Measurements from ENCODE around the gene OOSP2.

The OOSP2 gene

GRCh38 chr11:60078745-60079144, 38.5 kb downstream of the OOSP2 start:
- TF ChIP-seq, protein P1, sequence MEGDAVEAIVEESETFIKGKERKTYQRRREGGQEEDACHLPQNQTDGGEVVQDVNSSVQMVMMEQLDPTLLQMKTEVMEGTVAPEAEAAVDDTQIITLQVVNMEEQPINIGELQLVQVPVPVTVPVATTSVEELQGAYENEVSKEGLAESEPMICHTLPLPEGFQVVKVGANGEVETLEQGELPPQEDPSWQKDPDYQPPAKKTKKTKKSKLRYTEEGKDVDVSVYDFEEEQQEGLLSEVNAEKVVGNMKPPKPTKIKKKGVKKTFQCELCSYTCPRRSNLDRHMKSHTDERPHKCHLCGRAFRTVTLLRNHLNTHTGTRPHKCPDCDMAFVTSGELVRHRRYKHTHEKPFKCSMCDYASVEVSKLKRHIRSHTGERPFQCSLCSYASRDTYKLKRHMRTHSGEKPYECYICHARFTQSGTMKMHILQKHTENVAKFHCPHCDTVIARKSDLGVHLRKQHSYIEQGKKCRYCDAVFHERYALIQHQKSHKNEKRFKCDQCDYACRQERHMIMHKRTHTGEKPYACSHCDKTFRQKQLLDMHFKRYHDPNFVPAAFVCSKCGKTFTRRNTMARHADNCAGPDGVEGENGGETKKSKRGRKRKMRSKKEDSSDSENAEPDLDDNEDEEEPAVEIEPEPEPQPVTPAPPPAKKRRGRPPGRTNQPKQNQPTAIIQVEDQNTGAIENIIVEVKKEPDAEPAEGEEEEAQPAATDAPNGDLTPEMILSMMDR (conservative IDR thresholded peaks at IDR 0.05; ENCODE audit: low read depth, low read length): no peak
- no peak for DNase-seq (ENCODE audit: low read depth)
- H3K4me3 ChIP-seq (ENCODE audit: low read depth, low read length): no peak overlapping the region

DNA sequence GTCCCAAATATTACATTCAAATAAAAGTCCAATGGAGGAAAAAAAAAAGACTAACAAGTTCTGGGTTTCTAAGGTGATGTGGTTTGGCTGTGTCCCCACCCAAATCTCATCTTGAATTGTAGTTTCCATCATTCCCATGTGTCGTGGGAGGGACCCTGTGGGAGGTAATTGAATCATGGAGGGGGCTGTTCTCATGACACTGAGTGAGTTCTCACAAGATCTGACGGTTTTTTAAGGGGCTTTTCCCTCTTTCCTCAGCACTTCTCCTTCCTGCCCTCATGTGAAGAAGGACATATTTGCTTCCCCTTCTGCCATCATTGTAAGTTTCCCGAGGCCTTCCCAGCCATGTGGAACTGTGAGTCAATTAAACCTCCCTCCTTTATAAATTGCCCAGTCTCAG, 40.3 kb downstream of the OOSP2 start:
- H3K4me3 ChIP-seq (ENCODE audit: low read depth, low read length): no peak overlapping the region
- TF ChIP-seq, protein P1 (conservative IDR thresholded peaks at IDR 0.05; ENCODE audit: low read depth, low read length): no peak
- DNase-seq (ENCODE audit: low read depth): no peak

DNA sequence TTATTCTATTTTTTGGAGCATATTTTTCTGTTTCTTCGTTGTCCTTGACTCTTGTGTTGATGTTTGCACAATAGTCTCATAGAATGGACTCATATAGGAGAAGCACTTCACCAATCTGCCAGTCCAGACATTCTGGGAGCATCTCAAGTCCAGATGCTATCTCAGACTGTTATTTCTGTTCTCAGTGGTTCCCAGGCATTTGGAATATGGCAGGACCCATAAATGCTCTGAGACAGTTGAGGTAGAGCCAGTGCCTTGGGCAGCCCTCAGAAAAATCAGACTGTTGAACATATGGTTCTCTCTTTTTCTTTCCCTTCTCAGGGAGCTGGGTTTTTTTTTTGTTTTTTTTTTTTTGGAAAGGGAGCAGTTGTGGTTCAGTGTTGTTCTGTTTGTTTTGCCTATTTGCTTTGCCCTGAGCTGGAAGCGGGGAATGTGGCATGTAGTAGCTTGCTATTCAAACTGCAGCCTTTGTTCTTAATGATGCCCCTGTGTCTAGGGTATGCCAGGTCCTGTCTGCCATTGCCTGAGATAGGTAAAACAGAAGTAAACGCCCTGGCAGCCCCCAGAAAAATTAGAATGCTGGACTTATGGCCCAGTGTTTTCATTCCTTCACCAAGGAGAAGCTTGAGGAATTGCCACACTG, 44.5 kb downstream of the OOSP2 start:
- H3K4me3 ChIP-seq (ENCODE audit: low read depth, low read length): no peak overlapping the region
- TF ChIP-seq, protein P1 (conservative IDR thresholded peaks at IDR 0.05; ENCODE audit: low read depth, low read length): no peak
- no peak for DNase-seq (ENCODE audit: low read depth)

- no peak overlapping the region for H3K4me3 ChIP-seq (ENCODE audit: low read depth, low read length)
- TF ChIP-seq, protein P1 (conservative IDR thresholded peaks at IDR 0.05; ENCODE audit: low read depth, low read length): no peak
- DNase-seq (ENCODE audit: low read depth): no peak
These were observed 45.7 kb downstream of the OOSP2 start for GRCh38 chr11:60085909-60086308.

GRCh38 chr11:60087239-60087638, 47.0 kb downstream of the OOSP2 start:
- H3K4me3 ChIP-seq (ENCODE audit: low read depth, low read length): no peak overlapping the region
- TF ChIP-seq, protein P1 (conservative IDR thresholded peaks at IDR 0.05; ENCODE audit: low read depth, low read length): no peak
- DNase-seq (ENCODE audit: low read depth): no peak

DNA sequence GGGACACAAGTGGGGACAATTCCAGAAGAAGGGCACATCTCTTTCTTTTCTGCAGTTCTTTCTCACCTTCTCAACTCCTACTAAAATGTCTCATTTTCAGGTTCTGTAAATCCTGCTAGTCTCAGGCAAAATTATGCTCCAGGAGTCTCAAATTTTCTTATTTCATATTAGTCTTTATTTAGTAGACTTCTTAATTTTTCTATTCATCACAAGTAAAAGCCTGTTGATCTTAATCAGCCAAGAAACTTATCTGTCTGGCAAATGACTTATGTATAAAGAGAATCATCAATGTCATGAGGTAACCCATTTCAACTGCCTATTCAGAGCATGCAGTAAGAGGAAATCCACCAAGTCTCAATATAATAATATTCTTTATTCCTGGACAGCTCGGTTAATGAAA, 48.2 kb downstream of the OOSP2 start, which contains the start of gene MS4A2:
MS4A2 (plus strand) TSS at position 301 of the 400 bp plus-strand sequence. CDS start 102 bp downstream, outside the sequence.
- TF ChIP-seq, protein P1 (conservative IDR thresholded peaks at IDR 0.05; ENCODE audit: low read depth, low read length): no peak
- DNase-seq (ENCODE audit: low read depth): no peak
- no peak within 1 kb of the TSS for H3K4me3 ChIP-seq (ENCODE audit: low read depth, low read length)

GRCh38 chr11:60095477-60096120, 55.4 kb downstream of the OOSP2 start:
- DNase-seq (ENCODE audit: low read depth): no peak
- H3K4me3 ChIP-seq (ENCODE audit: low read depth, low read length): no peak overlapping the region
- TF ChIP-seq, protein P1 (conservative IDR thresholded peaks at IDR 0.05; ENCODE audit: low read depth, low read length): no peak

Data from choroid plexus epithelial cell (primary cell).